Upper lobe of left lung (tissue), 4 donors: ENCODE data around the gene TVP23B.
"Not testable (repeated sequence)": the region's sequence is repeated elsewhere in the genome, so short reads cannot be mapped to it uniquely, and the experiment has no call there.

Experiments
- POLR2A ChIP-seq, 4 donors: fragments of 450-650 bp; IDR thresholded peaks; one replicate each; pipeline ENCODE4 v1.5.1; 2016 to 2017; ENCODE audit warnings: antibody characterized with exemption in 4 of 4, mild to moderate bottlenecking in 2 of 4
- POLR2AphosphoS5 ChIP-seq, 2 donors: sonication (generic); formaldehyde crosslinking; IDR thresholded peaks; one replicate each; pipeline ENCODE4 v1.5.1; 2017; ENCODE audit warnings: antibody characterized with exemption in 2 of 2
- TF ChIP-seq, protein P1 (sequence below), 6 experiments: fragments of 450-650 bp in 4 of 6; fragments of 200-600 bp in 2 of 6; sonication (generic) in 2 of 6; IDR thresholded peaks; one replicate each; pipeline ENCODE4 v1.5.1; 2016 to 2019; ENCODE audit warnings: antibody characterized with exemption in 6 of 6

DNA sequence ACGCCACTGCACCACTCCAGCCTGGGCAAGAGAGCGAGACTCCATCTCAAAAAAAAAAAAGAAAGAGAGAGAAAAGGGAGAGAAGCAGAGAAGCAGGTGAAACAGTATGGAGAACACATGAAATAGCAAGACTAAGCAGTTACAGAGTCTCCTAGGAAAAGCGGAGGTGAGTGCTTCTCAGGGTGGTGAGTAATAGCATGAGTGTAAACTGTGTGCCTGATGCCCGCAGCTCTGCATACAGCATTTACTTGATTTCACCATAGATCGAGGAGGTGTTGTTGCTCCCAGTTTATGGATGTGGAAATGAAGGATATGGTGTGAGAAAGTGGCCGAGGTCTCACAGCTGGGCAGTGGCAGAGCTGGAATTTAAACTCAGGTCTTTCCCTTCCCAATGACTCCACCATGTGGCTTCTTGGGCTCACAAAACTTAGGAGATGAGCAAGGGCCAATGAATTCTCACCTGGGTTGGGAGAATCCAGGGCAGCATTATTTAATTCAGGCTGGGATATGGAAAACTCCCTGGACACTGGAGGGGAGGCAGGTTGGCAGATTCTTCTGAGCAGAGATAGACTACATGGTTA lies 27.1 kb upstream of the TVP23B start:
- TF ChIP-seq, protein P1, sequence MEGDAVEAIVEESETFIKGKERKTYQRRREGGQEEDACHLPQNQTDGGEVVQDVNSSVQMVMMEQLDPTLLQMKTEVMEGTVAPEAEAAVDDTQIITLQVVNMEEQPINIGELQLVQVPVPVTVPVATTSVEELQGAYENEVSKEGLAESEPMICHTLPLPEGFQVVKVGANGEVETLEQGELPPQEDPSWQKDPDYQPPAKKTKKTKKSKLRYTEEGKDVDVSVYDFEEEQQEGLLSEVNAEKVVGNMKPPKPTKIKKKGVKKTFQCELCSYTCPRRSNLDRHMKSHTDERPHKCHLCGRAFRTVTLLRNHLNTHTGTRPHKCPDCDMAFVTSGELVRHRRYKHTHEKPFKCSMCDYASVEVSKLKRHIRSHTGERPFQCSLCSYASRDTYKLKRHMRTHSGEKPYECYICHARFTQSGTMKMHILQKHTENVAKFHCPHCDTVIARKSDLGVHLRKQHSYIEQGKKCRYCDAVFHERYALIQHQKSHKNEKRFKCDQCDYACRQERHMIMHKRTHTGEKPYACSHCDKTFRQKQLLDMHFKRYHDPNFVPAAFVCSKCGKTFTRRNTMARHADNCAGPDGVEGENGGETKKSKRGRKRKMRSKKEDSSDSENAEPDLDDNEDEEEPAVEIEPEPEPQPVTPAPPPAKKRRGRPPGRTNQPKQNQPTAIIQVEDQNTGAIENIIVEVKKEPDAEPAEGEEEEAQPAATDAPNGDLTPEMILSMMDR (IDR thresholded peaks at IDR 0.05), result not testable (repeated sequence)
- not testable (repeated sequence) for TF ChIP-seq POLR2A, POLR2AphosphoS5 (IDR thresholded peaks at IDR 0.05)
